H1 (cell line): ENCODE data around the gene SERPINB5. TPM values are rescaled to one million over a fixed set of nuclear protein-coding genes. Genes with fewer than 3 reads are reported as not detected.

Experiments used
- CTCF ChIA-PET: fragments of 300-600 bp; sonication (Branson Sonifier 250); formaldehyde crosslinking; loops from one replicate; lab custom pipeline; 2021; ENCODE audit not compliant: partially characterized antibody; lab: Charles Lee
- POLR2A ChIA-PET: fragments of 300-600 bp; sonication (Branson Sonifier 250); formaldehyde crosslinking; loops from one replicate; lab custom pipeline; 2021; ENCODE audit warnings: inconsistent platforms; ENCODE audit not compliant: partially characterized antibody; lab: Charles Lee
- DNase-seq, 2 experiments: peaks; one replicate each; pipeline versions ENCODE4 v3.0.0 to v3.0.0-alpha.2; 2010 to 2022; ENCODE audit warnings: low spot score in 2 of 2, low read depth in 1 of 2, mixed read lengths in 1 of 2
- FAIRE-seq: peaks from 2 replicates; lab custom pipeline; 2011; peaks lifted over from hg19 to GRCh38; lab: Jason Lieb, UNC
- H2AFZ ChIP-seq: 2 replicates; pipeline ENCODE4 v1.8.1; 2012; ENCODE audit warnings: low read length, inconsistent platforms
- H2AK5ac ChIP-seq: 2 replicates; pipeline ENCODE4 v1.6.1; 2013; ENCODE audit warnings: low read depth, low read length
- H2BK120ac ChIP-seq: replicated peaks from 2 replicates; pipeline ENCODE3; 2013; ENCODE audit warnings: low read depth, low read length, inconsistent platforms
- H2BK12ac ChIP-seq: 2 replicates; pipeline ENCODE4 v1.6.1; 2013; ENCODE audit warnings: low read depth, low read length
- H2BK15ac ChIP-seq: 2 replicates; pipeline ENCODE4 v1.6.1; 2013; ENCODE audit warnings: low read length
- H2BK20ac ChIP-seq: 2 replicates; pipeline ENCODE4 v1.6.1; 2013; ENCODE audit warnings: low read length
- H2BK5ac ChIP-seq: 2 replicates; pipeline ENCODE4 v1.6.1; 2013; ENCODE audit warnings: low read depth, low read length
- H3K14ac ChIP-seq: 2 replicates; pipeline ENCODE4 v1.6.1; 2013; ENCODE audit warnings: inconsistent platforms; ENCODE audit not compliant: insufficient read length
- H3K18ac ChIP-seq: 2 replicates; pipeline ENCODE4 v1.6.1; 2013; ENCODE audit warnings: low read length; ENCODE audit errors: extremely low read depth
- H3K23ac ChIP-seq: 2 replicates; pipeline ENCODE4 v1.6.1; 2013; ENCODE audit warnings: inconsistent platforms; ENCODE audit not compliant: insufficient read length
- H3K23me2 ChIP-seq: 2 replicates; pipeline ENCODE4 v1.6.1; 2013; ENCODE audit warnings: low read depth, low read length
- H3K27ac ChIP-seq: 2 replicates; pipeline ENCODE4 v1.6.1; 2011; ENCODE audit warnings: low read depth, low read length, inconsistent platforms
- H3K27me3 ChIP-seq, 4 experiments: replicated peaks in 1 of 4; 1 replicate in 1 of 4; 2 replicates in 3 of 4; pipeline versions ENCODE4 v1.6.1 to v1.8.1; 2011 to 2013; ENCODE audit warnings: low read length in 3 of 4, mild to moderate bottlenecking in 3 of 4, inconsistent platforms in 2 of 4, mixed read lengths in 2 of 4, moderate library complexity in 1 of 4; ENCODE audit not compliant: control insufficient read depth in 3 of 4, insufficient read depth in 3 of 4; ENCODE audit errors: extremely low read depth in 1 of 4
- H3K36me3 ChIP-seq, 4 experiments: 2 replicates each; pipeline versions ENCODE4 v1.6.1 to v1.8.1; 2011 to 2013; ENCODE audit warnings: mild to moderate bottlenecking in 4 of 4, low read length in 3 of 4, moderate library complexity in 2 of 4, control low read depth in 1 of 4, inconsistent platforms in 1 of 4; ENCODE audit not compliant: insufficient read depth in 4 of 4, control insufficient read depth in 2 of 4
- H3K4ac ChIP-seq: replicated peaks from 2 replicates; pipeline ENCODE3; 2013; ENCODE audit warnings: low read length, low read depth, mixed read lengths, inconsistent platforms; ENCODE audit not compliant: insufficient read length
- H3K4me1 ChIP-seq, 4 experiments: replicated peaks in 1 of 4; 1 replicate in 1 of 4; 2 replicates in 3 of 4; pipeline versions ENCODE4 v1.6.1 to v1.8.1; 2011 to 2013; ENCODE audit warnings: low read length in 3 of 4, inconsistent platforms in 2 of 4, mixed read lengths in 1 of 4; ENCODE audit not compliant: insufficient read depth in 4 of 4, control insufficient read depth in 3 of 4
- H3K4me2 ChIP-seq, 2 experiments: 2 replicates each; pipeline versions ENCODE4 v1.6.1 to v1.8.1; 2011 to 2013; ENCODE audit warnings: low read depth in 2 of 2, low read length in 2 of 2, control low read depth in 1 of 2, inconsistent platforms in 1 of 2, mild to moderate bottlenecking in 1 of 2; ENCODE audit not compliant: insufficient read depth in 1 of 2
- H3K4me3 ChIP-seq, 4 experiments: fragments of 200-600, 300-600 bp in 1 of 4; sonication (generic), shearing (Covaris generic), sonication (Bioruptor Twin) in 1 of 4; 2 replicates each; pipeline versions ENCODE4 v1.5.1 to v1.8.1; 2011 to 2016; ENCODE audit warnings: low read length in 4 of 4, low read depth in 3 of 4, control low read depth in 2 of 4, inconsistent platforms in 2 of 4, mild to moderate bottlenecking in 2 of 4, mixed read lengths in 1 of 4, moderate library complexity in 1 of 4; ENCODE audit not compliant: insufficient read depth in 2 of 4; ENCODE audit errors: extremely low read depth in 1 of 4
- H3K56ac ChIP-seq: replicated peaks from 2 replicates; pipeline ENCODE3; 2013; ENCODE audit warnings: low read depth, mild to moderate bottlenecking, mixed read lengths, low read length, inconsistent platforms; ENCODE audit not compliant: insufficient read length
- H3K79me1 ChIP-seq: 2 replicates; pipeline ENCODE4 v1.6.1; 2013; ENCODE audit warnings: low read depth, low read length, control low read depth
- H3K79me2 ChIP-seq, 2 experiments: 2 replicates each; pipeline versions ENCODE4 v1.6.1 to v1.8.1; 2012 to 2013; ENCODE audit warnings: low read length in 2 of 2, mild to moderate bottlenecking in 2 of 2, inconsistent platforms in 1 of 2; ENCODE audit not compliant: insufficient read depth in 2 of 2, control insufficient read depth in 1 of 2
- H3K9ac ChIP-seq, 4 experiments: replicated peaks in 1 of 4; 1 replicate in 1 of 4; 2 replicates in 3 of 4; pipeline versions ENCODE4 v1.6.1 to v1.8.1; 2011 to 2013; ENCODE audit warnings: low read depth in 3 of 4, low read length in 3 of 4, control low read depth in 2 of 4, mild to moderate bottlenecking in 2 of 4, moderate library complexity in 2 of 4, inconsistent platforms in 1 of 4; ENCODE audit errors: extremely low read depth in 1 of 4
- H3K9me3 ChIP-seq, 2 experiments: 2 replicates each; pipeline versions ENCODE4 v1.6.1 to v1.8.1; 2012 to 2013; ENCODE audit warnings: mild to moderate bottlenecking in 2 of 2, moderate library complexity in 2 of 2, control low read depth in 1 of 2, inconsistent platforms in 1 of 2, low read depth in 1 of 2, low read length in 1 of 2, mixed read lengths in 1 of 2; ENCODE audit not compliant: insufficient read depth in 2 of 2
- H4K20me1 ChIP-seq, 2 experiments: replicated peaks in 1 of 2; 2 replicates each; pipeline versions ENCODE3 to v1.8.1; 2011 to 2013; ENCODE audit warnings: inconsistent platforms in 2 of 2, low read length in 2 of 2, mild to moderate bottlenecking in 1 of 2; ENCODE audit not compliant: insufficient read depth in 2 of 2, control insufficient read depth in 1 of 2
- H4K5ac ChIP-seq: 2 replicates; pipeline ENCODE4 v1.6.1; 2013; ENCODE audit warnings: low read length, low read depth, mixed read lengths, inconsistent platforms; ENCODE audit not compliant: insufficient read length
- H4K8ac ChIP-seq: 2 replicates; pipeline ENCODE4 v1.8.0; 2013; ENCODE audit warnings: mild to moderate bottlenecking, moderate library complexity, low read length, inconsistent platforms; ENCODE audit not compliant: insufficient read depth; ENCODE audit errors: extremely low read depth
- H4K91ac ChIP-seq: replicated peaks from 2 replicates; pipeline ENCODE3; 2013; ENCODE audit warnings: low read length, mixed read lengths, inconsistent platforms; ENCODE audit not compliant: insufficient read length
- JUN ChIP-seq: IDR thresholded peaks from 2 replicates; pipeline ENCODE4 v1.6.1; 2011; ENCODE audit warnings: low read depth, mild to moderate bottlenecking, improper control_type of control experiment, low read length
- NRF1 ChIP-seq: IDR thresholded peaks from 2 replicates; pipeline ENCODE4 v1.6.1; 2011; ENCODE audit warnings: mild to moderate bottlenecking, low read depth, low read length, improper control_type of control experiment
- WGBS, 2 experiments: shearing (Covaris generic) in 1 of 2; methylation state at CpG; one replicate each; pipeline versions ENCODE4 v1.1.6 to v1.1.7; 2013 to 2015; ENCODE audit warnings: low lambda C conversion rate in 2 of 2, mixed read lengths in 2 of 2, inconsistent platforms in 1 of 2, low coverage in 1 of 2, missing lambda C conversion rate in 1 of 2; ENCODE audit not compliant: insufficient replicate concordance in 2 of 2, insufficient coverage in 1 of 2, insufficient read length in 1 of 2; ENCODE audit errors: extremely low coverage in 1 of 2, missing lambda C conversion rate in 1 of 2; 5-methylcytosine and 5-hydroxymethylcytosine counted together
- polyA plus RNA-seq, 7 experiments: library from polyadenylated mRNA; depleted of rRNA in 3 of 7; stranded (reverse) in 5 of 7; unstranded in 2 of 7; fragments of >200 nt in 5 of 7; fragments of 200-250 nt in 2 of 7; gene quantifications; 1 replicate in 5 of 7; 2 replicates in 1 of 7; 4 replicates in 1 of 7; pipeline versions ENCODE4 v1.2.1 to v1.2.3, GENCODE V29; 2011 to 2013; ENCODE audit warnings: missing spikeins in 2 of 7, mixed read lengths in 2 of 7
- total RNA-seq: library from RNA; stranded (reverse); fragmentation: NEBNext Ultra II Directional; extraction: Animal tissue kit (Norgen Biotek cat#: 25700); gene quantifications from 2 replicates; pipeline ENCODE4 v1.2.1, GENCODE V29; 2021

Gene SERPINB5
- total and polyA plus RNA-seq, 2 of the 8 experiments (the other 6 are each of a cell fraction or from before 2014, with no cell fraction given): 0.03 TPM; not detected in 1

DNA sequence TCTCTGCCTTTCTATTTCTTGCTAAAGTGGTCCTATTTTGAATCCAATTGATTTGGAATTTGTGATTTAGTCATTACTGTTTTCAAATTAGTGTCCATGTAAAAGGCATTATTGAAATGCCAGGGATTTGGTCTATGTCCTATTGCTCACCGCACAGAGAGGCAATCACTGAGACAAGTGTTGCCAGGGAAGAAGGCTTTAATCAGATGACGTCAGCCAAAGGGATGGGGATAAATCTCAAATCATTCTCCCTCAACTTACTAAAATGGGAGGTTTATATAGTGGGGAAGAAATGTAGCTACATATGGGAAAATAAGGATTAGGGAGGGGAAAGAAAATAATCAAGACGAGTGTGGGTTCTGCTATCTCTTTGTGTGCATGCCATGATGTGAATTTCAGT is 75.0 kb downstream of the SERPINB5 start:
- H3K9ac ChIP-seq: no peak overlapping the region
- DNase-seq: no peak
- no peak overlapping the region for H3K27ac ChIP-seq
- WGBS, 2 experiments: 79% methylated on average over 3 of the region's 3 CpGs; no CpG with 5 or more reads in 1 of the 2 experiments
- H4K20me1 ChIP-seq: no peaks in the 10 kb centered on the region
- no peak overlapping the region for H3K23ac ChIP-seq
- no peak overlapping the region for H2BK20ac ChIP-seq
- CTCF ChIA-PET: interaction anchor here (0.6 to 2.4 kb wide), 5 partner anchors 10 to 475 kb away, joined by 3 to 11 read pairs (median 4); partner anchors contain the start of gene SERPINB12
- H4K5ac ChIP-seq: no peak overlapping the region
- no peak overlapping the region for H3K4me2 ChIP-seq
- H3K4me1 ChIP-seq: no peaks in the 10 kb centered on the region
- no peaks in the 10 kb centered on the region for H3K79me2 ChIP-seq
- no peak overlapping the region for H3K14ac ChIP-seq
- no peak overlapping the region for H2AFZ ChIP-seq
- H3K9me3 ChIP-seq: no peaks in the 10 kb centered on the region
- H3K18ac ChIP-seq: no peak overlapping the region
- H4K91ac ChIP-seq: no peak overlapping the region
- H3K4ac ChIP-seq: no peak overlapping the region
- no peak overlapping the region for H2BK12ac ChIP-seq
- H3K79me1 ChIP-seq: no peaks in the 10 kb centered on the region
- no peak overlapping the region for H3K4me3 ChIP-seq
- no peak overlapping the region for H4K8ac ChIP-seq
- no peaks in the 10 kb centered on the region for H3K23me2 ChIP-seq
- no peak overlapping the region for H2BK15ac ChIP-seq
- no peak for FAIRE-seq
- POLR2A ChIA-PET: no interaction called here
- no peaks in the 10 kb centered on the region for H3K27me3 ChIP-seq
- H3K36me3 ChIP-seq: no peaks in the 10 kb centered on the region
- H3K56ac ChIP-seq: no peak overlapping the region
- no peak overlapping the region for H2AK5ac ChIP-seq
- H2BK5ac ChIP-seq: no peak overlapping the region
- no peak overlapping the region for H2BK120ac ChIP-seq
- TF ChIP-seq NRF1: no peak
- TF ChIP-seq JUN: no peak
